ENCODE measurements around the gene DSG4. TPM values are rescaled to one million over a fixed set of nuclear protein-coding genes. Genes with fewer than 3 reads are reported as not detected.
A peak's percentile ranks its signal among the peaks of the same experiment; 100 is the strongest.

DSG4 gene
- total RNA-seq, 1 experiment from 2014 or later: not detected

- Mint-ChIP-seq H3K4me1 (ENCODE audit: low read depth, unreplicated experiment) (peaks cover 21% of the 10 kb centered on the region), H3K9me3 (ENCODE audit: low read depth, unreplicated experiment) (no peaks in the 10 kb centered on the region), H3K27me3 (ENCODE audit: unreplicated experiment) (no peaks in the 10 kb centered on the region), H3K36me3 (ENCODE audit: insufficient read depth, unreplicated experiment) (no peaks in the 10 kb centered on the region), H3K4me3 (ENCODE audit: low read depth, unreplicated experiment) (peak within 1 kb of the TSS; percentile 41), H3K27ac (ENCODE audit: unreplicated experiment) (no peak within 1 kb of the TSS)
- TF ChIP-seq CTCF (IDR thresholded peaks at IDR 0.05; ENCODE audit: unreplicated experiment): no peak
- BruUV-seq (replicated peaks): TSS peak; percentile 80
- DNase-seq: peak; percentile 11
- intact Hi-C loops (cut with micrococcal nuclease; ENCODE audit: unreplicated experiment): no loop called here
- CTCF ChIA-PET: no interaction called here
Measured at GRCh38 chr18:31447530-31448191, 71.1 kb downstream of the DSG4 start, which contains the start of gene DSG3. Gene DSG3, plus strand, starts transcription at chr18:31447741. Its CDS starts 137 bp downstream, at chr18:31447878.

- DNase-seq: no peak
- BruUV-seq (replicated peaks): no TSS peak
- intact Hi-C loops (cut with micrococcal nuclease; ENCODE audit: unreplicated experiment): loop anchor here (5.0 kb wide), 1 partner anchor 37 kb away; no protein-coding TSS in a partner anchor
- Mint-ChIP-seq H3K4me3 (ENCODE audit: low read depth, unreplicated experiment) (no peak overlapping the region), H3K4me1 (ENCODE audit: low read depth, unreplicated experiment) (peaks cover 28% of the 10 kb centered on the region), H3K9me3 (ENCODE audit: low read depth, unreplicated experiment) (no peaks in the 10 kb centered on the region), H3K36me3 (ENCODE audit: insufficient read depth, unreplicated experiment) (no peaks in the 10 kb centered on the region), H3K27ac (ENCODE audit: unreplicated experiment) (no peak overlapping the region), H3K27me3 (ENCODE audit: unreplicated experiment) (no peaks in the 10 kb centered on the region)
- CTCF ChIA-PET: no interaction called here
- TF ChIP-seq CTCF (IDR thresholded peaks at IDR 0.05; ENCODE audit: unreplicated experiment): no peak
Measured at GRCh38 chr18:31450409-31450808, 73.8 kb downstream of the DSG4 start.

- no peaks in the 10 kb centered on the region for H3K9me3 Mint-ChIP-seq (ENCODE audit: low read depth, unreplicated experiment)
- BruUV-seq (replicated peaks): no TSS peak
- no peak overlapping the region for H3K4me3 Mint-ChIP-seq (ENCODE audit: low read depth, unreplicated experiment)
- CTCF ChIA-PET: no interaction called here
- H3K36me3 Mint-ChIP-seq (ENCODE audit: insufficient read depth, unreplicated experiment): no peaks in the 10 kb centered on the region
- DNase-seq: no peak
- H3K4me1 Mint-ChIP-seq (ENCODE audit: low read depth, unreplicated experiment): peaks cover 28% of the 10 kb centered on the region
- no peak for TF ChIP-seq CTCF (IDR thresholded peaks at IDR 0.05; ENCODE audit: unreplicated experiment)
- intact Hi-C loops (cut with micrococcal nuclease; ENCODE audit: unreplicated experiment): loop anchor here (5.0 kb wide), 1 partner anchor 36 kb away; no protein-coding TSS in a partner anchor
- H3K27ac Mint-ChIP-seq (ENCODE audit: unreplicated experiment): no peak overlapping the region
- no peaks in the 10 kb centered on the region for H3K27me3 Mint-ChIP-seq (ENCODE audit: unreplicated experiment)
Measured at GRCh38 chr18:31451625-31452024, 75.0 kb downstream of the DSG4 start.

- BruUV-seq (replicated peaks): no TSS peak
- Mint-ChIP-seq H3K4me3 (ENCODE audit: low read depth, unreplicated experiment) (no peak overlapping the region), H3K9me3 (ENCODE audit: low read depth, unreplicated experiment) (no peaks in the 10 kb centered on the region), H3K27ac (ENCODE audit: unreplicated experiment) (peak overlapping the region; percentile 72), H3K4me1 (ENCODE audit: low read depth, unreplicated experiment) (peaks cover 14% of the 10 kb centered on the region), H3K36me3 (ENCODE audit: insufficient read depth, unreplicated experiment) (no peaks in the 10 kb centered on the region), H3K27me3 (ENCODE audit: unreplicated experiment) (no peaks in the 10 kb centered on the region)
- TF ChIP-seq CTCF (IDR thresholded peaks at IDR 0.05; ENCODE audit: unreplicated experiment): no peak
- CTCF ChIA-PET: no interaction called here
- peak; percentile 21 for DNase-seq
- intact Hi-C loops (cut with micrococcal nuclease; ENCODE audit: unreplicated experiment): loop anchor here (5.0 kb wide), 1 partner anchor 33 kb away; no protein-coding TSS in a partner anchor
Measured at GRCh38 chr18:31454066-31454708, 77.6 kb downstream of the DSG4 start.

Other genes with a start within 250 kb of the DSG4 start
- not detected in 2 replicates for gene DSC1, start 213.9 kb upstream of the DSG4 start, total RNA-seq (2022)
- gene DSG1, start 58.6 kb upstream of the DSG4 start, total RNA-seq (2022): not detected in 2 replicates
- gene DSG3, start 71.0 kb downstream of the DSG4 start, total RNA-seq (2022): 1.2 and 1.8 TPM in 2 replicates
- 194 and 196 TPM in 2 replicates for gene DSG2, start 121.4 kb downstream of the DSG4 start, total RNA-seq (2022)
- 0.87 and 1.7 TPM in 2 replicates for gene TTR, start 215.1 kb downstream of the DSG4 start, total RNA-seq (2022)

Data from Calu3 (cell line).